GM21619 (cell line): Measurements from ENCODE around the gene MTX2.
"Not testable (repeated sequence)": the region's sequence is repeated elsewhere in the genome, so short reads cannot be mapped to it uniquely, and the experiment has no call there.

Experiments
- ATAC-seq: cut with Tn5 transposase; IDR thresholded peaks from one replicate; pipeline ENCODE4 v1.9.1; 2021; ENCODE audit not compliant: unreplicated experiment

The MTX2 gene

GRCh38 chr2:176373155-176373554, 103.9 kb downstream of the MTX2 start:
- ATAC-seq = not testable (repeated sequence)

DNA sequence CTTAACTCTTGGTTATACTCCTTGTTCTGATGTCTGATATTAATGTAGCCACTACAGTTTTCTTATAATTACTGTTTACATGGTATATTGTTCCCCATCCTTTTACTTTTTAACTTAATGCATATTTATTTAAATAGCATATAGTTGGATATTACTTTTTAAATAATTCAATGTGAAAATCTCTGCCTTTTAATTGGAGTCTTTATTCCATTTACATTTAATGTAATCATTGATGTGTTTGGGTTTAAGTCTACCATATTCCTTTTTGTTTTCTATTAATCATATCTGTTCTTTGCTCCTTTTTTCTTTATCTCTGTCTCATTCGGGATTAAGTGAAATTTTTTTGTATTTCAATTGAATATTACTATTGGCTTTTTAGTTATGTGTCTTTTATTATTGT, 109.1 kb downstream of the MTX2 start:
- ATAC-seq = no peak

DNA sequence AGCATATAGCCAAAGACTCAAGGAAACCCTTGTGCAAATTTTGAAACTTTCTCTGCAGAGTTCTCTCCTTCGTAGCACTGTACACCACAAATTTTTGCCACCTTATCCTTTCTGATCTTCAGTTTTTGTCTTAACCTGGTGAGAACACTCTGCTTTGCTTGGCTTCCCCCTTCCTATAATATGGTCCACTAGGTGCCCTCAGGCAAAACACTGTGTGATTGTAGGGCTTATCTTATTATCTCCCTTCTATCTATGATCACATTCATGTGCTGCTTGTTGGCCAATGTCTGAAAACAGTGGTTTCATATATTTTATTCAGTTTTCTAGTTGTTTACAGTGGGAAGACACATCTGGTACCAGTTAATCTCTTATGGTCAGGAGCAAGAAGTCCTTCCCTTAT, 111.1 kb downstream of the MTX2 start:
- ATAC-seq = no peak

DNA sequence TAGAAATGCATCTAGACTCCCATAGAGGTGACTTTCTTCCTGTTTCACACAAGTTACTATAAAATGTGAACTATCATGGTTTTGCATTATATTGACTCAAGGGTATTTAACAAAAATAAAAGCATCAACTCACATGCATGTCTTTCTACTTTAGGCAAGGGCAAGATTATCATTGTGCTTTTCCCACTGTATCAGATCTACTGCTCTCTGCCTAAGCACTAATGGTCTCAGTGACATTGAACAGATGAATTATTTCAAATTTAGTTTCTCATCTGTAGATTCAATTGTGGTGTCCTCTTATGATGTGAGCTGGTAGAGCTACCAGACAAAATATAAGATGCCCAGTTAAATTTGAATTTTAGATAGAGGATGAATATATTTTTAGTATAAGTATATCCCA, 113.9 kb downstream of the MTX2 start:
- ATAC-seq = no peak

GRCh38 chr2:176383836-176384442, 114.7 kb downstream of the MTX2 start:
- ATAC-seq = no peak

GRCh38 chr2:176385219-176385759, 116.0 kb downstream of the MTX2 start:
- ATAC-seq = no peak

DNA sequence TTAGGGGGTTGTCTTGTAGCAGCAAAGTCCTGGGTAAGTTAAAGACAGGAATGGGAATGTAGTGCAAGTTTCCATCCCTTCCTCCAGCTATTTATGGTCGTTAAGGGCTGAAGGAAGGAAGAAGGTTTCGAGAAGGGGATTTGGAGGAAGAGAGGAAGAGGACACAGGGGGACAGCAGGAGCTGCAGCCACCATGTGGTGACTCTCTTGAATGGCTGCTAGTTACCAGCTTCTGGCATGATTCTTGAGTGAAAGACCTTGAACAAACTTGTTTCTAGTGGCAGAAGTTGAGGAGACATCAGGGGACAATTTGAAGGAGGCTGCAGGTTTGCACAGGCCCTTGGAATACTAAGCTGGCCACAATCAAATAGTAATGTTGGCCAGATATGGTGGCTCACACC, 116.6 kb downstream of the MTX2 start:
- ATAC-seq = no peak
